Measurements from ENCODE around the gene IMPA2. TPM values are rescaled to one million over a fixed set of nuclear protein-coding genes. Genes with fewer than 3 reads are reported as not detected.

Gene IMPA2
- total and polyA plus RNA-seq, 2 of the 13 experiments (the other 11 are each of a cell fraction or from before 2014, with no cell fraction given): 37.8 to 71.8 TPM

- TF ChIP-seq ZNF800 (CRISPR knock-in tag; IDR thresholded peaks at IDR 0.05): 0 out of 2 replicates have a peak, but pooled peaks have one; percentile 15
- no peak for TF ChIP-seq MTF1 (CRISPR knock-in tag; IDR thresholded peaks at IDR 0.05)
- peak; percentile 54 for TF ChIP-seq FOSL2 (CRISPR knock-in tag; IDR thresholded peaks at IDR 0.05)
- no peak for TF ChIP-seq ZNF816 (CRISPR knock-in tag; IDR thresholded peaks at IDR 0.05; ENCODE audit: borderline replicate concordance)
- TF ChIP-seq ZNF121 (CRISPR knock-in tag; IDR thresholded peaks at IDR 0.05): no peak; the same call in 1 of the 2 replicates
- no peak for TF ChIP-seq ZNF577 (CRISPR knock-in tag; IDR thresholded peaks at IDR 0.05; ENCODE audit: borderline replicate concordance, low read depth)
- TF ChIP-seq UBTF (CRISPR knock-in tag; IDR thresholded peaks at IDR 0.05): no peak
- 0 out of 2 replicates have a peak, but pooled peaks have one; percentile 70 for TF ChIP-seq RFXANK (CRISPR knock-in tag; IDR thresholded peaks at IDR 0.05)
- peak; percentile 30; the same call in 1 of the 2 replicates for TF ChIP-seq ZNF205 (CRISPR knock-in tag; IDR thresholded peaks at IDR 0.05)
- TF ChIP-seq ZNF891 (CRISPR knock-in tag; IDR thresholded peaks at IDR 0.05): 0 out of 2 replicates have a peak, but pooled peaks have one; percentile 20
- TF ChIP-seq BCL6 (CRISPR knock-in tag; IDR thresholded peaks at IDR 0.05): peak; percentile 39; the same call in 1 of the 2 replicates
- TF ChIP-seq HDAC2 (CRISPR knock-in tag; IDR thresholded peaks at IDR 0.05): peak; percentile 44; the same call in 1 of the 2 replicates
- no peak for TF ChIP-seq NFKBIZ (CRISPR knock-in tag; IDR thresholded peaks at IDR 0.05)
- TF ChIP-seq CTCF (CRISPR knock-in tag; IDR thresholded peaks at IDR 0.05): peak; percentile 91
- TF ChIP-seq NONO (IDR thresholded peaks at IDR 0.05): no peak
- 0 out of 2 replicates have a peak, but pooled peaks have one; percentile 38 for TF ChIP-seq NONO (CRISPR knock-in tag; conservative IDR thresholded peaks at IDR 0.05)
- 0 out of 2 replicates have a peak, but pooled peaks have one; percentile 12 for TF ChIP-seq THAP11 (CRISPR knock-in tag; IDR thresholded peaks at IDR 0.05)
- no peak for TF ChIP-seq KDM5A (IDR thresholded peaks at IDR 0.05; ENCODE audit: borderline replicate concordance, low read length)
- no peak for TF ChIP-seq ZNF280B (CRISPR knock-in tag; IDR thresholded peaks at IDR 0.05; ENCODE audit: borderline replicate concordance)
Measured at GRCh38 chr18:11995445-11996189, 14.3 kb downstream of the IMPA2 start (continued).

Data from HepG2 (cell line).